Activated CD8-positive, alpha-beta memory T cell treated with anti-CD3 and anti-CD28 coated beads for 24 hours (primary cell): Measurements from ENCODE around the gene ECM2.

ENCODE experiments used
- DNase-seq: peaks from one replicate; pipeline ENCODE4 v3.0.0-alpha.2; 2020

The ECM2 gene

DNA sequence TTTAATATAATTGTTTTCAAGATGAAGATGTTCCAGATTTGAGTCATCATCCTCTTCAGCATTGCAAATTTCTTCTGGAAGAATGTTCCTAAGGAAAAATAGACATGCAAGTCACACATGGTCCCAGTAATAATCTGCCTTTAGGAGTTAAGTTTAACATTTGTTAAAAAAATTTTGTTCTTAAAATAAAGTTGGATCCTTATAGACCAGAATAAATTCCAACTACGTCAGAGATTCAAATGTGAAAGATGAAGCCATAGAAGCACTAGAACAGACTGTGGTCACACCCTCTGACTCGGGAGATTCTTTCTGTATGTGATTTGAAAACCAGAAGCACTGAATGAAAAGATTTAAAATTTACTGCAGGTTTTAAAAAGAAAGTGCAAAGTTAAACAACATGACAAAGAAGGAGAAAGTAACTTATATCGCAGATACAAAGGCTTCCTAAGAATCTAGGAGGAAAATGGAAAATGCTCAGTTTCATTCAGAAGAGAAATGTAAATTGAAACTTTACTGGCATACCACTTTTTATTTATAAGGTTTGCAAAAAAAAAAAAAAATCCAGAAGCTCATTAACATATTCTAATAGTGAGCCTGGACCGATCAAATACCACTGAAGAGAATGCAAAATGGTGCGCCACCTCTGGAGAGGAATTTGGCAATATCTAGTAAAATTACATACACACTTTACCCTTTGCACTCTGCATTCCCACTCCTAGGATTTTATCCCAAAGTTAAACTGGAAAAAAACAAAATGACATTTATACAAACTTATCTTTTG lies 39.2 kb downstream of the ECM2 start:
- DNase-seq: no peak

DNA sequence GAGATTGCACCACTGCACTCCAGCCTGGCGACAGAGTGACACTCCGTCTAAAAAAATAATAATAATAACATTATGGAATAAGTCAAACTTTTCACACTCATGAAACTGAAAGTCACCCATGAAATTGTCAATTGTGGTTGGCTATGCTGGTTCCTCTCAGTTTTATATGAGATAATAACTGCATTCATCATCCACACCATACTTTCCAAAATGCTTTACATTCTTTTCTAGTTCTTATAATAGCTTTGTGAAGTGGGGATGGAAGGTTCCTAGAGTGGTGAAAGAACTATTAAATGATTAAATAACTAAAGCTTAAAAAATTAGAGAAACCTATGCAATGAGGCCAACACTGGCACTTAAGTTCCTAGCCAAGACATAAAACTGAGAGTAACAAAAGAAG lies 40.9 kb downstream of the ECM2 start:
- DNase-seq: no peak

DNA sequence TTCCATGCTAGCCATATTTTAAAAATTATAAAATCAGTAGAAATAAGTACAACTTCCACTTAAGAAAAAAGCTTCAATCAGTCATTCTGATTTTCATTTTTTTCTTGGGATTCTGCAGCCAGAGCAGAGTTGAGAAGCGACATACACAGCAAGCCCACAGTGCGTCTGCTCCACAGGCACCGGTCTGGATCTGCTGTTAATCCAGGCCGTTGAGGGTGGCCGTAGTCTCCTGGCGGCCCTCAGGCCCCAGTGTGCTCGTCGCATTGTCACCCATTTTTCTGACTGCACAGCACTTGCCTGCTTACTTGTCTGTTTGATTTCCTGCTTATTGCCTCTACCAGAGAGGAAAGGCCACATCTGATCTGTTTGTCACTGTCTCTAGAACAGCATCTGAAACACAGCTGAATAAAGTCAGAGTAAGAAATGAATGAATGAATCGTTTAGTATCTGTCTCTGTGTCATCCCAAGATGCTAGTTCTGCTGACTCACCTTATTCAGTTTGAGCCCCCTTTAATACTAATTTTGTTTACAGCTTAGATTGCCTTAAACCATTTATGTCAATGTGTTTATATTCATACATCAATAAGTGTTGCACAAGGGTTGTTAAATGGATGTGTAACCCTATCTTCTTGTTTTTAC lies 41.9 kb downstream of the ECM2 start:
- DNase-seq: no peak

DNA sequence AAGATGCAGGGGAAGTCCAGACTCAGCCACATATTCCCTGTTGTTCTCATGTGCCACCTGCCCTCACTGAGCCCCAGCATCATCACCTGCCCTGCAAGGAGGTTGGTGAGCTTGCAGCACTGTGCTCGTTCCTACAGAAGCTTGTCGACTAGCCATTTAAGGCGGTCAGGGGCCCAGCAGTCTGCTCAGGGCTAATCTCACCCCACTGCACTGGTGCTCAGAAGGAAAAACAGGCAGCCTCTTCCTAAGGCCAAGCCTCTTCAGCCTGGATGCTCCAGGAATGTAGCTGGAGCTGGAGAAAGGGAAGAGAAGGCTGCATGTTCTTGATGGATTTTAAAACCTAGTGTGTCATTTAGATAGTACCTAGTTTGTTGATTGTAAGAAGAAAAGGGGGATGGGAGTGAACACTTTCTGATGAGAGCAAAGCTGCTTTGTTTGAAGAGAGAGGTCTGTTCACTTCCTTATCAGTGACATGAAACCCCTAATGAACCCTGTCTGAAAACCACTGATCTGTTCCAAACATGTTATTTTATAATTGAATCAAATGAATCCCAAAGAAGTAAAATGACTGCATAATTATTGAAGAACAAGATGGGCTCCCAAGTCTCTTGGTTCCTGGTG lies 42.9 kb downstream of the ECM2 start:
- DNase-seq: no peak

DNA sequence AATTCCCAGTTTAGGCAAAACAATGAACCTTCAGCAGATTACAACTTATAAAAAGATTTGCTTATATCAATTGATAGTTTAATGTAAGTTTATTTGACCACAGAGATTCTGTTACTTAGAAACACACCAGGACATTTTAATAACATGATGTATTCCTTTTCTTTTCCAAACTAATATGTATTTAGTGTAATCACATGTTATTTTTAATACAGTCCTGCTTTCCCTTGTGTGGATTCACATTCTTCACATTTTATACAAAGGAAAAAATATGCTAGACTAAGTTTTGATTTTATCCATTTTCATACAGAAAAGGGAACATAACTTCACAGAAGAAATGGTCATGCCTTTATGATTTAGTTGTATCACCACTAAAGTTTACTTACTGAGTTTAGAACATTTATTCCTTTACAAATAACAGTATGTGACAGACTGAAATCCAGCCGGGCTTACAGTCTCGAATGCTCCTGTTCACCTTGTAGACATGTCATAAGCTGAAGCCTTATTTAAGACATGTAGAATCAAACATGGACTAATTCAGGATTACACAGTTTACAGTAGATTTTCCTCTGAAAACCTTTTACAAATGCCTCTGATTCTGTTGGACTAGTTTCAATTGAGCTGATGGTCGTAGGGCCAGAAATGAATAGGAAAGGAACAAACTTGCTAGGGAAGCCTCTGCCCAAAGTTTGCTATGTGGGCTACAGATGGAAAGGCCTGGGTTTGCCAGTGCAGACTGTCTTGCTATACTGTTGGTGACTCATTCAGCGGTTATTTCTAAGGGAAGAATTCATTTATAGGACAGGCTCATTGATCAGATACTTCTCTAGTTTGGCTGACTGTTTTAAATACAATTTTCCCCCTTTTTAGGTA lies 46.9 kb downstream of the ECM2 start:
- DNase-seq: no peak

DNA sequence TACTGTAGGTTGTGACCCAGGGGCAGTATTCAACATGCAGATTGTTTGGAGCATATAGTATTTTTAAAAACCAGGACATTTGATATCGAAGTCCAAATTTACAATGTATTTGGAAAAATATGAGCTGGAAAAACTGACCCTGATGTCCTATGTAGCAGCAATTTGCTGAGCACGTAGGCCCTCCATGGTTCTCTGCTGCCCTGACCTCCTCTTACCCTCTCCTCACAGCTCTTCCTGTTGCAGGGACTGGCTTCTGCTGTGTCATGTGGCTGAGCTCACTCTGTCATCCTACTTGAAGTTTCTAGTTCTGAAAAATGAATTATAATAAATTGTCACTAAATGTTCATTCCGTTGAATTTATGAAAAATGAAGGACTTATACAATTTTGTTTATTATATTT lies 49.4 kb downstream of the ECM2 start:
- no peak for DNase-seq

DNA sequence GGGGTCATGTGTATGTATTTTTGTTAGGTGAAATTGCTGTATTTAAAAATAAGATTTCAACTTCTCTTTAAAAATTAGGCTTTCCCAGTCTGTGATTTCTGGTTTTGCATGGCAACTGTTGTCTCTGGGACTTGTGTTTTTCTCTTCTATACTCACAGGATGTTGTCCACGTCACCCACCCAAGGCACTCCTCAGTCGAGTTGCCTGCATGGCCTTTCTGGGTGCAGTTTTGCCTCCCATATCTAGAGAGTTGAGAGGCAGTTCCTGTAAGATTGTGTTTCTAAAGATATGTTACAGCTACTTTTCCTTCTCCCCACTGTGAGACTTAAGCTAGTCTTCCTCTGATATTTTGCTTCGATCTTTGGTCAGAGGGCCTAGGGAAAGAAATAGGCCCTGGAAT lies 51.2 kb downstream of the ECM2 start:
- DNase-seq: no peak

DNA sequence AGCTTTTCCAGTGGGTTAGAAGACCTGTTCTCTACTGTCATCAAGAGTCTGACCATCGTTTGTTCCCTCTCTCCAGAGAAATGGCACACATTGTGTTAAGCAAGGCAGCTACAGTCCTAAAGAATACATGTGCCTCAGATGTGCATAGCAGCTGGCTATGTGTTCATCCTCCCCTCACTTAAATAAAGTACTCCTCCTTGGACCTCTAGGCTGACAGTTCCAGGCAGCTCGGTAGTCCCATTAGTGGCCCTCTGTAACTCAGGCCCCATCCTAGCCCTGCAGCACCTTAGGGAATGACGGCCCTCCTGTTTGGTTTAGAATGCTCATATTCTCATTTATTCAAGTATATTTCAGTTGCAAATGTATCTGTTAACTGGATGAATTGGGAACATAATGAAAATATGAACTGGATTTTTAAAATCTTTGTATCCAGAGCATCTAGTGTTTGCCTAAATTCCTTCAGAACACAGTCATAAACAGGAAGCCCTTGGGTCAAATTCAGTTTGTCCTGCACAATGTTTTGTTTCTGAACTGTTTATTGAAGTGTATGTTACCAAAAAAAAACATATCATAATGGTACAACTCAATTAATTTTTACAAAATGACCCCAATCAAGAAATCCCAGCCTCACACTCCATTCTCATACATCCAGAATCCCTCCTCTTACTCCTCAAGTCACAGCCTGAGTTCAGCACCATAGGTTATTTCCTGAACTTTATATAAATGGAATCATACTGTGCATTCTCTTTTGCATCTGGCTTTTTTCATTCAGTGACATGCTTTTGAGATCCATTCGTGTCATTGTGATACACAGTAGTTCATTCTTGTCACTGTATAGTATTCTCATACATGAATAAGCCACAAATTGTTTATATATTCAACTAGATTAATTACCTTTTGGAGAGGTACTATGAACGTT lies 51.9 kb downstream of the ECM2 start:
- no peak for DNase-seq

DNA sequence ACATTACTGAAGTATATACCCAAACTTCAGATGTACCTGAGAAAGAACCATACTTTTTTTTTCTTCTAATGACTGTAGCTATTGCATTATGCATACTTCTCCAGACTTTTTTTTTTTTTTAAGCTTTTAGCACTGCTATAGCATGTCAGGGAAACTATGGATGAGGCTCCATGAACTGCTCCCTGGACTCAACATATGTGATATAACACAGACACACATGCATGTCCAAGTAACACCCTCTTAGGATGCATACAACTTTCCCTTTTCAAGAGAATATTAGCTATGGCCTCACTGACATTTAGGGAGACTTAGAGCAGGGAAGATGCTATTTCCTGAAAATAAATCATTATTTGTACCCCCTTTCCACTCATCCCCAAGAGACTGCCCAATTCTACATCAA lies 53.0 kb downstream of the ECM2 start:
- no peak for DNase-seq

DNA sequence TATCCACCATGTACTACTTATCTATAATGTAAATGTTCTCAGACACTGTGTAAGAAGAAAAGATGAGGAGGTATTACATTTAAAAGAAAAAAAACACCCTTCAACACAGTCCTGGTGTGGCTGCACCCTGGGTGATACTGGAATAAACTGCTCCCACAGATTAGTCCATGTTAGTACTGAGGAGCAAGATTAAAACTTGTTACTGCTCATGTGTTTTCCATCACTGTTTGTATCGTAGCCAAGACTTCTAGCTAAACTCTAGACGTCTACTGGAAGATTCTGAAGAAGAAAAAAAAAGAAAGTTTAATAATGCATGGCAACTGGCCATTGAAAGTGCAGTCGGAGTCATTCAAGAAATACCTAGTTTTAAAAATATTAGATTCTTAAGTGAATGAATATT lies 53.5 kb downstream of the ECM2 start, which contains the start of gene ASPN:
Gene ASPN (minus strand): TSS at position 178 of the 400 bp plus-strand sequence.
- no peak for DNase-seq

DNA sequence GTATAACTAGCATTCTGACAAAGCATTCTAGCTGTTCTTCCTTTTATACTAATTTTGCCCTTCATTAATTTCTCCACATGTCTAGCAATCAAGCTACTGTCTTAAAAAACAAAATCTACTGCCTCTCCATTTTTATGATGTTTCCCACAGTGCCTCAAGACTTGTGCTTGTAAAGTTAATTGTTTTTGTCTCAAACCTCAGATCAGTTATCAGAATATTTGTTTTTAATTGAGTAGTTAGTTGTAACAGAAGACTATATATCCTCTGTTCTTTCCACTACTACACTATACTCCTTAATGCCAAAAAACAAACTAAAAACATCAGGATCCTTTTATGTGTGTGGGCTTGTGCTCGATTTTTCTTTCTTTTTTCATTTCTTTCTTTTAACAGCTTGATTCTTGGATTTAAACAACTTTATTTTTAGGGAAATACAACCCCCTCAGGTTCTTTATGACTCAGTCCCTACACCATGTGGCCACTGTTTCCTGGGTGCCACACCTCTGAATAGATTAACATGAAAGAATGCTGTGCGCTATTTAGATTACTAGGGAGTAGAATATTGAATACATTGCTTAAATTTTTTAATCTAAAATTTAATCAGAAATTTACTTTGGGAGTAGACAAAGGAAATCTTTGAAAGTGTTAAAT lies 54.7 kb downstream of the ECM2 start:
- DNase-seq: no peak

DNA sequence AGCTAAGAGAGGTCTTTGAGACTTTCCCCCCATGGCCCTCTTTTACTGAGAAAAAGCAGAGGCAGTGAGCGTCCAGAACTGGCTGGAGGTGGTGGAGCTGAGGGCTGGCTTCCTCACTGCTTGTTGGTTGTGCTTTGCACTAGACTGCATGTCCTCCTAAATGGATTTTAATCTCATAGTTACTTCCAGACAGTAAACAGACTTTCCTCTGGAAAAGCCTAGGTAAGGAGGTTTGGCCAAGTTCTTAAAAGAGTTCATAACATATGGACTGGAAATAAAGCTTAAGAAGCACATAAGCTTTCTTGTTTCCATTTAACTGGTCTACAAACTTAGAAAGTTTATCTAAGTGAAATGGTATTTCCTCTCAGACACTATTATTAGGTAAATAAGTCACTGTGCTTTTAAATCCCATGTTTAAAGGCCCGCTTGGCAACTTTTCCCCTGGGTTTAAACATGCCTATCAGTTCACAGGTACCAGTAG lies 55.5 kb downstream of the ECM2 start:
- DNase-seq: no peak

DNA sequence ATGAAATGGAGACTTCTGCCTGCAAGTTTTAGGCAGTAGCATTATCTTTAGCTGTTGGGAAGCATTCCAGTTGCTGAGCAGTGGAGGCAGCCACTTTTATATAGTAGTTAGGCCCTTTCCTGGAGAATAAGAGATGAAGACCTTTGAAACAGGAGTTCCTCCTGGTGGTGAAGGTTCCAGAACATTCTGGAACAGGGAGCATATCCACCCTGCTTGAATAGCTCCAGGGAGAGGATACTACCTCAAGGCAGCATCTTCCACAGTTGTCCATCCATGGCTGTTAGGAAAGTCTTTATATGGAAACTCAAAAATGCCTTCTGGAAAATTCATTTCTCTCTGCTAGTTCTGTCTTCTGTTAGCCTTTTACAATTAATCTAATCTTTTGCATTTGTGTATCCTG lies 56.4 kb downstream of the ECM2 start:
- no peak for DNase-seq

DNA sequence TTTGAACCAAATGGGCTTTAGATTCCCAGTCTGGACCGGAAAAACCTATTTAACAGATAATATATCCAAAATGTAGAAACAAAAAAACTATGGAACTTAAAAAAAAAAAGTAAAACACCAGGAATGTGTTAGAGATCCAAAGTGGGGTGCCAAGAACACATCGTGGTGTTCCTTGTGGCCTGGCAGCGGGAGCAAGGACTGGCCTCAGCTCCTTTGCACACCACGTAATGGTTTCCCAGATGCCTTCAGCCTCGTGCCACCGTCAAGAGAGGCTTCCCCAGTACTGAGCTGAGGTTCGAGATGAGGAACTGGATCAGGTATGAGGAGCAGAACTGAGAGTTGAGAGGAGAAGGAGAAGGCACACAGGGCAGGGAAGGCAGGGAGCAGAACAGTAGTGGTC lies 57.0 kb downstream of the ECM2 start:
- DNase-seq: no peak

DNA sequence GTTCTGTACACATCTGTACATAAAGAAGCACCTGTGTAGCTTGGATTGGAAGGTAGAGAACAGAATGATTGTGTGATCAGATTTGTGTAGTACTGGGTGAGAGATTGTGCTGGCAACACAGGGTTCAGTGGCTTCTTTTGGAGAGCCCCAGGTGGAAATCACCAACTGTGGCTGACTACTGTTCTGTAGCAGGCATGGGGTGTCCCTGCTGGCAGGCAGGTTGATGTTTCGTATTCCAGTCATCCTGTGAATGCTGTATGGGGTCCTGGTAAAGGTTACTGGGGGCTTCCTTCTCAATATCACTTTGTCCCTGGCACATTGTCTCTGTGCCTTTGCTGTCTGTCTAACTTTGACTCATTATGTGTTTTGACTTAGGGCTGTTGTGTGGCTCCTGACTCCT lies 58.8 kb downstream of the ECM2 start:
- no peak for DNase-seq

DNA sequence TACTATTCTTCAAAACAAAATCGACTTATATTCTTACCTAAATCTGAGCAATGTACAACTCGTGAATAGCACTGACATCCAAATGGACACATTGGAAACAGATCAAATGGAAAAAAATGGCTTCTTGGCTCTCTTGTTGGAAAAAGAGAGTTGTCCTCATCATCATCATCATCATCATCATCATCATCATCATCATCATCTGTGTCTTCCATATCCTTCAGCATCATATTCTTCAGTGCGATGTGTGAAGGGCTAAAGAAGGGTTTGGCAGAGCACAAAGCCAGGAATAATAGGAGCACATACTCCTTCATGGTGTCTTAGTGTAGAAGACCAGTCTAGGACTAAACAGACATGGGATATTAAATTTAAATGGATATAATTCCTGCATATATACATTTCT lies 61.2 kb downstream of the ECM2 start:
- no peak for DNase-seq

DNA sequence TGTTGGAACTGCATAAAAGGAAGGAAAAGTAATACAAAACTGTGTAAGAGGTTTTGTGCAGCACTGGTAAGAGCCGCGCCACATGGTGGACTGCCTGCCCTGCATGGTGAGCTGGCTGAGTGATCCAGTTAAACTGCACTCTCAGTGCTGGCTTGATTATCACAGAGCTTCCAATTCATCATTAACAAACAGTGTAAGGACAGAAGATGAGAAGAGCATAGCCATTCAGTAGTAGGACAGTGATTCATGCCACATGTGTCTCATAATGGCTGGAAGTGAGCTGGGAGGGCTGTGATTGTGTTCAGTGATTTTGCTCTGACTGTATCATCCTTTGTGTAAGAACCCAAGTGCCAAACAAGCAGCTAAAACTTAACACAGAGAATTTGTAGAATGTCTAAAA lies 67.6 kb downstream of the ECM2 start:
- no peak for DNase-seq

DNA sequence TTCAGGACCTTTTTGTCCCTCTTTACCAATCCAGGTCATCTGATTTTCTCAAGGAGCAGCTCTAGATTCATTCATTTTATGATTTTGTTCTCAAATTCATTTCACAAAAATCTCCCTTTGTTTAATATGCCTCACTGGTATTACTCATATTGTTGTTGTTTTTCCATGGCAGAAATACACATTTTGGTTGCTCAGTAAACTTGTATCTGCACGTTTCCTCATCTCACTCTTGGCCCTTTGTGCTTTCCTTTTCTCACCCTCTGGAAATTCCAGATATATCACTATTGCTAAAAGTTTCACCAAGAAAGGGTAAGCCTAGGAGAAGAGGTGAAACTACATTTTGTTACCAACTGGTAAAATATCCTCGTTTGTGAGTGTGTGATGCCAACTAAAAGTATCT lies 68.3 kb downstream of the ECM2 start:
- no peak for DNase-seq

DNA sequence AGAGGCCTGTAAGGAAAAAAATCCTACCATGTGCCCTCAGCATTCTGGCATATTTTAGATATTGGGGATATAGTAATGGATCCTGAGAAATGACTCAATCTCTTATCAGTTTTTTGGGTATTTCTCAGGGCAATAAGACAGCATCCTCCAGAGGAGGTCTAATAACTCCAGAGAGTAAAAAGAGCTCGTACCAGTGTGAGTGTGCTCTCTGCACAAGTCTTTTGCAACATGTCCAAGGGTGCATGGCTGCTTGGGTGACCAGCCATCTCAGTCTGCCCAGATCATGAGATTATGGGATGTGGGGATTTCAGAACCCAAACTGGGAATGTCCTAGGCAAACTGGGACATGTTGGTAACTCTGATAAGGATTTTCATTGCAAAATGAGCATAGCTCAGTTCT lies 68.7 kb downstream of the ECM2 start:
- no peak for DNase-seq

DNA sequence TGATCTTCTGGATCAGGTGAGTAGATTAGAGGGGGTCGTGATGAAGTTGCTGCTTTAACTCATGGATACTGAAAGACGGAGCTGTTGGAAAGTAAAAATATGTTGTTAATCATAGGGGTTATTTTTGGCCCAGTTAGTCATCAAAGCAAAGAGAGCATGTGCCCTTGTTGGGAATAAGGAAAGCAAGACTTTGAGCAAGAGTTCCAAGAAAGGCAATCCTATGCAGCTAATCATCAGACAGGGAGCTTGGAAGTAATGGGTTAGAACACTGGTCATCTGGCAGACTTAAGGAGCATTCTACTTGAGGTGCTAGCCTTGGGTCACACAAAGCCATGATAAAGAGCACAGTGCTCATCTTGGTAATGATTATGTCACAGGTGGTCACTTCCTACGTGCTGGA lies 71.8 kb downstream of the ECM2 start:
- no peak for DNase-seq

DNA sequence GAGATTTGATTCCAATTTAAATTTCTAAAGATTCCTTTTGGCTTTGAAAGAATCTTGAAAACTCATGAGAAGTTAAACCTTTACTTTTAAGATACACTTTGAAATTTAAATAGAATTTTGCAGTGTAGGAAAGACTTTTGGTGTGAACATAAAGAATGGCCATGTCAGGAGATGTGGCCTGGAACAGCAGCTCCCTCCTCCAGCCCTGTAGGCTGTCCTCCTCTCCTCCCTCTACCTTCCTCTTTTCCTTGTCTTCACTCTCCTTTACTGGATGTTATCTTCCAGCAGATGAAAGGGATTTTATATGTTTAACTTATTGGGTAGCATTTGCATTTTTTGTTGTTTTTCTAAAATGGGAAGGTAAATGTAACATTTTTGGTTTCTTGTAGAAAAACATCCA lies 72.4 kb downstream of the ECM2 start:
- no peak for DNase-seq

DNA sequence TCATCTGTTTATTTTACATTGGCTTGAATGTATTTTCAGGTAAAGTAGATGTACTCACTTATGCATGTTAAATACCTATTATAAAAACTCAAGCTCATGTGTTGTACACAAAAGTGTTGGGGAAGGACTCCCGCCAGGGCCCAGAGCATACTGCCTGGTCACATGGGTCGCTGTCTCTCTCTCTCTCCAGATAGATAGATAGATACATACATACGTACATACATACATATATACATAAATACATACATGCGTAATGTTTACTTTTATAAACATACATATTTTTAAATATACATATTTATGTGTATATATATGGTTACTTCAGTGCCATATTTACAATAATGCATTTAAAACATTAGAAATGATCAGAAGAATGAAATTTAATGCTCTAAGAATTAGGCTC lies 78.2 kb downstream of the ECM2 start:
- no peak for DNase-seq
